Liver (tissue), 9 donors: ENCODE data around the gene SCARF1. TPM values are rescaled to one million over a fixed set of nuclear protein-coding genes. Genes with fewer than 3 reads are reported as not detected.

ENCODE experiments used
- DNase-seq: peaks from one replicate; pipeline ENCODE4 v3.0.0-alpha.2; 2017; ENCODE audit warnings: low spot score
- H3K27ac ChIP-seq, 2 donors: one replicate each; pipeline ENCODE4 v1.7.0; 2013; ENCODE audit warnings: inconsistent platforms in 2 of 2, low read length in 2 of 2, control low read depth in 1 of 2, low read depth in 1 of 2, mild to moderate bottlenecking in 1 of 2
- H3K27me3 ChIP-seq, 4 donors: one replicate each; pipeline versions ENCODE4 v1.6.1 to v1.7.0; 2013; ENCODE audit warnings: low read length in 3 of 4, inconsistent platforms in 1 of 4, mild to moderate bottlenecking in 1 of 4, moderate library complexity in 1 of 4; ENCODE audit not compliant: control insufficient read depth in 4 of 4, insufficient read depth in 4 of 4
- H3K36me3 ChIP-seq, 4 donors: one replicate each; pipeline versions ENCODE4 v1.6.1 to v1.7.0; 2013; ENCODE audit warnings: low read length in 3 of 4, mild to moderate bottlenecking in 3 of 4, low read depth in 1 of 4, moderate library complexity in 1 of 4; ENCODE audit not compliant: control insufficient read depth in 4 of 4, insufficient read depth in 3 of 4
- H3K4me1 ChIP-seq, 4 donors: one replicate each; pipeline versions ENCODE4 v1.6.1 to v1.7.0; 2013; ENCODE audit warnings: low read length in 3 of 4, mild to moderate bottlenecking in 3 of 4, moderate library complexity in 1 of 4; ENCODE audit not compliant: control insufficient read depth in 4 of 4, insufficient read depth in 4 of 4
- H3K4me3 ChIP-seq, 3 donors: one replicate each; pipeline versions ENCODE4 v1.6.1 to v1.7.0; 2013; ENCODE audit warnings: low read length in 3 of 3, control low read depth in 1 of 3, low read depth in 1 of 3, mild to moderate bottlenecking in 1 of 3
- H3K9ac ChIP-seq, 2 donors: one replicate each; pipeline ENCODE4 v1.7.0; 2013; ENCODE audit warnings: low read length in 2 of 2, mild to moderate bottlenecking in 2 of 2, moderate library complexity in 2 of 2, control low read depth in 1 of 2, low read depth in 1 of 2
- H3K9me3 ChIP-seq, 4 donors: one replicate each; pipeline versions ENCODE4 v1.6.1 to v1.7.0; 2013; ENCODE audit warnings: low read length in 3 of 4; ENCODE audit not compliant: control insufficient read depth in 4 of 4
- CTCF ChIP-seq: fragments of 150-350 bp; IDR thresholded peaks from 2 replicates; pipeline ENCODE4 v1.5.1; 2017; ENCODE audit warnings: improper control_type of control experiment, low read depth, low read length; ENCODE audit not compliant: missing input control
- EGR1 ChIP-seq, 2 donors: IDR thresholded peaks; 2 replicates each; pipeline ENCODE4 v1.6.1; 2016 to 2018; ENCODE audit warnings: antibody characterized with exemption in 2 of 2, low read depth in 2 of 2
- FOXA2 ChIP-seq: IDR thresholded peaks from 2 replicates; pipeline ENCODE4 v1.6.1; 2016; ENCODE audit warnings: antibody characterized with exemption
- GABPA ChIP-seq, 2 donors: IDR thresholded peaks in 1 of 2; conservative IDR thresholded peaks in 1 of 2; 2 replicates each; pipeline ENCODE4 v1.6.1; 2016; ENCODE audit warnings: antibody characterized with exemption in 2 of 2, mild to moderate bottlenecking in 1 of 2, moderate library complexity in 1 of 2
- HNF4A ChIP-seq, 2 donors: conservative IDR thresholded peaks; 2 replicates each; pipeline ENCODE4 v1.6.1; 2016; ENCODE audit warnings: antibody characterized with exemption in 2 of 2, mild to moderate bottlenecking in 2 of 2
- HNF4G ChIP-seq: IDR thresholded peaks from 2 replicates; pipeline ENCODE4 v1.6.1; 2016; ENCODE audit warnings: antibody characterized with exemption
- JUND ChIP-seq, 2 donors: IDR thresholded peaks; 2 replicates each; pipeline ENCODE4 v1.6.1; 2016; ENCODE audit warnings: antibody characterized with exemption in 2 of 2
- NR2F2 ChIP-seq: IDR thresholded peaks from 2 replicates; pipeline ENCODE4 v1.6.1; 2016; ENCODE audit warnings: antibody characterized with exemption
- RAD21 ChIP-seq, 2 donors: IDR thresholded peaks; 2 replicates each; pipeline ENCODE4 v1.6.1; 2016; ENCODE audit warnings: antibody characterized with exemption in 2 of 2, mild to moderate bottlenecking in 2 of 2
- REST ChIP-seq: IDR thresholded peaks from 2 replicates; pipeline ENCODE4 v1.6.1; 2016; ENCODE audit warnings: antibody characterized with exemption, mild to moderate bottlenecking
- RXRA ChIP-seq, 2 donors: IDR thresholded peaks; 2 replicates each; pipeline ENCODE4 v1.6.1; 2017 to 2018; ENCODE audit warnings: antibody characterized with exemption in 2 of 2, mild to moderate bottlenecking in 1 of 2
- SP1 ChIP-seq: IDR thresholded peaks from 2 replicates; pipeline ENCODE4 v1.6.1; 2018; ENCODE audit warnings: antibody characterized with exemption, mild to moderate bottlenecking
- TAF1 ChIP-seq: conservative IDR thresholded peaks from 2 replicates; pipeline ENCODE4 v1.6.1; 2016; ENCODE audit warnings: antibody characterized with exemption, mild to moderate bottlenecking
- YY1 ChIP-seq: IDR thresholded peaks from 2 replicates; pipeline ENCODE4 v1.6.1; 2016; ENCODE audit warnings: antibody characterized with exemption, mild to moderate bottlenecking
- WGBS: extraction: QIAGEN DNeasy Blood & Tissue Kit; methylation state at CpG from one replicate; pipeline ENCODE4 v1.1.7; 2013; 5-methylcytosine and 5-hydroxymethylcytosine counted together
- polyA plus RNA-seq, 2 donors: library from polyadenylated mRNA; stranded (reverse) in 1 of 2; unstranded in 1 of 2; fragments of 200-250 nt in 1 of 2; fragments of >200 nt in 1 of 2; fragmentation: Nextera tagmentation in 1 of 2; extraction: Ambion mirVana in 1 of 2; gene quantifications; one replicate each; pipeline versions ENCODE4 v1.2.1 to v1.2.3, GENCODE V29; 2013 to 2015
- total RNA-seq, 2 donors: library from RNA; depleted of rRNA; stranded (reverse); fragments of >200 nt; gene quantifications; one replicate each; pipeline ENCODE4 v1.2.3, GENCODE V29; 2014
- TF ChIP-seq, protein P1 (sequence below): IDR thresholded peaks from 2 replicates; pipeline ENCODE4 v1.6.1; 2016; ENCODE audit warnings: antibody characterized with exemption
- TF ChIP-seq, protein P2 (sequence below): IDR thresholded peaks from 2 replicates; pipeline ENCODE4 v1.6.1; 2016; ENCODE audit warnings: antibody characterized with exemption
- TF ChIP-seq, protein P3 (sequence below): IDR thresholded peaks from 2 replicates; pipeline ENCODE4 v1.6.1; 2016; ENCODE audit warnings: antibody characterized with exemption
- donor health status: healthy.
- donor health status: healthy.
- donor health status: healthy.
- donor health status: healthy.
- donor health status: healthy.

The SCARF1 gene
- total and polyA plus RNA-seq, 4 donors: 1.3 to 11.9 (median 8.4) TPM

- Histone ChIP-seq H3K4me3 (peak overlapping the region in 2 of 3 donors; percentile 70 to 74), H3K4me1 (peaks cover 9 to 32% (median 20%) of the 10 kb centered on the region in 4 donors), H3K36me3 (no peaks in the 10 kb centered on the region), H3K9ac (peak overlapping the region in 1 of 2 donors; percentile 60), H3K27me3 (no peaks in the 10 kb centered on the region), H3K27ac (peak overlapping the region; percentile 71 to 88), H3K9me3 (no peaks in the 10 kb centered on the region)
- DNase-seq: no peak
- WGBS: 23% methylated on average over 39 of the region's 39 CpGs
- TF ChIP-seq RAD21 (IDR thresholded peaks at IDR 0.05) (no peak), RXRA (IDR thresholded peaks at IDR 0.05) (no peak), SP1 (no peak), REST (no peak), YY1 (no peak), CTCF (no peak), HNF4A (conservative IDR thresholded peaks at IDR 0.05) (no peak), HNF4G (no peak), TAF1 (no peak)
- TF ChIP-seq, protein P1, sequence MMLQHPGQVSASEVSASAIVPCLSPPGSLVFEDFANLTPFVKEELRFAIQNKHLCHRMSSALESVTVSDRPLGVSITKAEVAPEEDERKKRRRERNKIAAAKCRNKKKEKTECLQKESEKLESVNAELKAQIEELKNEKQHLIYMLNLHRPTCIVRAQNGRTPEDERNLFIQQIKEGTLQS: no peak
- TF ChIP-seq, protein P2, sequence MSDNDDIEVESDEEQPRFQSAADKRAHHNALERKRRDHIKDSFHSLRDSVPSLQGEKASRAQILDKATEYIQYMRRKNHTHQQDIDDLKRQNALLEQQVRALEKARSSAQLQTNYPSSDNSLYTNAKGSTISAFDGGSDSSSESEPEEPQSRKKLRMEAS: no peak
- TF ChIP-seq, protein P3, sequence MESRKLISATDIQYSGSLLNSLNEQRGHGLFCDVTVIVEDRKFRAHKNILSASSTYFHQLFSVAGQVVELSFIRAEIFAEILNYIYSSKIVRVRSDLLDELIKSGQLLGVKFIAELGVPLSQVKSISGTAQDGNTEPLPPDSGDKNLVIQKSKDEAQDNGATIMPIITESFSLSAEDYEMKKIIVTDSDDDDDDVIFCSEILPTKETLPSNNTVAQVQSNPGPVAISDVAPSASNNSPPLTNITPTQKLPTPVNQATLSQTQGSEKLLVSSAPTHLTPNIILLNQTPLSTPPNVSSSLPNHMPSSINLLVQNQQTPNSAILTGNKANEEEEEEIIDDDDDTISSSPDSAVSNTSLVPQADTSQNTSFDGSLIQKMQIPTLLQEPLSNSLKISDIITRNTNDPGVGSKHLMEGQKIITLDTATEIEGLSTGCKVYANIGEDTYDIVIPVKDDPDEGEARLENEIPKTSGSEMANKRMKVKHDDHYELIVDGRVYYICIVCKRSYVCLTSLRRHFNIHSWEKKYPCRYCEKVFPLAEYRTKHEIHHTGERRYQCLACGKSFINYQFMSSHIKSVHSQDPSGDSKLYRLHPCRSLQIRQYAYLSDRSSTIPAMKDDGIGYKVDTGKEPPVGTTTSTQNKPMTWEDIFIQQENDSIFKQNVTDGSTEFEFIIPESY: no peak
Observed at GRCh38 chr17:1627182-1627981, 18.1 kb downstream of the SCARF1 start.

GRCh38 chr17:1626333-1626732 lies 19.2 kb downstream of the SCARF1 start:
- Histone ChIP-seq H3K9me3 (no peaks in the 10 kb centered on the region), H3K4me1 (peaks cover 9 to 32% (median 21%) of the 10 kb centered on the region in 4 donors), H3K27ac (no peak overlapping the region), H3K4me3 (no peak overlapping the region), H3K9ac (no peak overlapping the region), H3K36me3 (no peaks in the 10 kb centered on the region), H3K27me3 (no peaks in the 10 kb centered on the region)
- no peak for DNase-seq
- 77% methylated on average over 3 of the region's 3 CpGs for WGBS
- TF ChIP-seq, protein P2: no peak
- TF ChIP-seq NR2F2 (no peak), RXRA (IDR thresholded peaks at IDR 0.05) (no peak), FOXA2 (no peak), CTCF (no peak), HNF4G (no peak), JUND (IDR thresholded peaks at IDR 0.05) (no peak), HNF4A (conservative IDR thresholded peaks at IDR 0.05) (no peak), GABPA (IDR thresholded peaks at IDR 0.05 in 1 of 2, conservative IDR thresholded peaks at IDR 0.05 in 1 of 2) (no peak), EGR1 (IDR thresholded peaks at IDR 0.05; ENCODE audit: low read depth in 2 of 2) (no peak)
- TF ChIP-seq, protein P1: no peak
- TF ChIP-seq, protein P3: no peak
